Spleen (tissue), 11 donors: ENCODE data around the gene ZNF672. TPM values are rescaled to one million over a fixed set of nuclear protein-coding genes. Genes with fewer than 3 reads are reported as not detected.
"Not testable (repeated sequence)": the region's sequence is repeated elsewhere in the genome, so short reads cannot be mapped to it uniquely, and the experiment has no call there.

Experiments
- DNase-seq: peaks from one replicate; pipeline ENCODE4 v3.0.0-alpha.2; 2020
- H3K27ac ChIP-seq, 8 donors: fragments of 200-600 bp; sonication (generic) in 7 of 8; 1 replicate in 4 of 8; 2 replicates in 4 of 8; pipeline versions ENCODE4 v1.5.0 to v1.8.0; 2016 to 2021; ENCODE audit warnings: inconsistent platforms in 4 of 8, mild to moderate bottlenecking in 4 of 8, moderate library complexity in 1 of 8
- H3K27me3 ChIP-seq, 7 donors: fragments of 200-600 bp; sonication (generic) in 6 of 7; replicated peaks in 1 of 7; 1 replicate in 4 of 7; 2 replicates in 3 of 7; pipeline versions ENCODE4 v1.5.0 to v1.8.0; 2016 to 2021; ENCODE audit warnings: inconsistent platforms in 3 of 7, mild to moderate bottlenecking in 1 of 7
- H3K36me3 ChIP-seq, 6 donors: fragments of 200-600 bp; sonication (generic) in 5 of 6; 1 replicate in 4 of 6; 2 replicates in 2 of 6; pipeline versions ENCODE4 v1.5.0 to v1.8.0; 2016 to 2021; ENCODE audit warnings: inconsistent platforms in 2 of 6
- H3K4me1 ChIP-seq, 6 donors: fragments of 200-600 bp; sonication (generic) in 5 of 6; 1 replicate in 3 of 6; 2 replicates in 3 of 6; pipeline versions ENCODE4 v1.5.0 to v1.8.0; 2016 to 2021; ENCODE audit warnings: inconsistent platforms in 3 of 6
- H3K4me3 ChIP-seq, 8 donors: fragments of 200-600 bp; sonication (generic) in 7 of 8; 1 replicate in 4 of 8; 2 replicates in 4 of 8; pipeline versions ENCODE4 v1.5.0 to v1.8.0; 2016 to 2021; ENCODE audit warnings: inconsistent platforms in 4 of 8, mild to moderate bottlenecking in 4 of 8, moderate library complexity in 2 of 8
- H3K9me3 ChIP-seq, 8 donors: fragments of 200-600 bp; sonication (generic) in 7 of 8; 1 replicate in 4 of 8; 2 replicates in 4 of 8; pipeline versions ENCODE4 v1.5.0 to v1.8.0; 2016 to 2021; ENCODE audit warnings: inconsistent platforms in 4 of 8
- CTCF ChIP-seq, 11 experiments: fragments of 200-600 bp in 7 of 11; fragments of 450-650 bp in 4 of 11; sonication (generic) in 4 of 11; IDR thresholded peaks in 8 of 11; conservative IDR thresholded peaks in 3 of 11; 1 replicate in 7 of 11; 2 replicates in 4 of 11; pipeline versions ENCODE4 v1.4.0 to v1.8.0; 2016 to 2021; ENCODE audit warnings: antibody characterized with exemption in 11 of 11, inconsistent platforms in 4 of 11, mild to moderate bottlenecking in 1 of 11
- POLR2A ChIP-seq, 3 donors: fragments of 450-650 bp; IDR thresholded peaks; one replicate each; pipeline ENCODE4 v1.5.1; 2017; ENCODE audit warnings: antibody characterized with exemption in 3 of 3, mild to moderate bottlenecking in 1 of 3
- POLR2AphosphoS5 ChIP-seq, 3 donors: sonication (generic); formaldehyde crosslinking; IDR thresholded peaks; one replicate each; pipeline ENCODE4 v1.5.1; 2017; ENCODE audit warnings: antibody characterized with exemption in 3 of 3
- WGBS, 5 donors: extraction: QIAGEN DNeasy Blood & Tissue Kit in 3 of 5; methylation state at CpG; one replicate each; pipeline versions ENCODE4 v1.1.5 to v1.1.7; 2013 to 2018; 5-methylcytosine and 5-hydroxymethylcytosine counted together
- intact Hi-C: fragments of 100-400 bp; cut with DNase I; formaldehyde crosslinking; loops from one replicate; pipeline ENCODE4 v1.15.0; 2023; ENCODE audit warnings: low total_unique reads
- polyA plus RNA-seq, 3 donors: library from polyadenylated mRNA; stranded (reverse); fragments of 200-250 nt; gene quantifications; one replicate each; pipeline ENCODE4 v1.2.1, GENCODE V29; 2013
- total RNA-seq, 7 donors: library from RNA; depleted of rRNA in 3 of 7; stranded (reverse); fragments of >200 nt in 3 of 7; fragmentation: NEBNext Ultra II Directional in 4 of 7; extraction: Animal tissue kit (Norgen Biotek cat#: 25700) in 4 of 7; gene quantifications; one replicate each; pipeline versions ENCODE4 v1.1.0 to v1.2.1, GENCODE V29; 2016 to 2021
- donor health status: healthy with polysubstance abuse.
- donor health status: DM: no; HTN: no; CAD: no; lungs with moderate emphysema.
- donor health status: DM: no; HTN: no; CAD: no.
- donor health status: Bipolar disorder and iron deficiency.
- donor health status: healthy.
- donor health status: DM: no; HTN: no; CAD: no.
- donor health status: DM: yes; HTN: yes; CAD: no.

ZNF672 gene
- total and polyA plus RNA-seq, 10 donors, result 13.2 to 43.1 (median 36.1) TPM

GRCh38 chr1:248798791-248799190 lies 39.2 kb upstream of the ZNF672 start:
- Histone ChIP-seq H3K27ac (peak overlapping the region in 1 of 8 donors; percentile 11), H3K4me1 (peaks cover 0 to 24% (median under 1%) of the 10 kb centered on the region in 6 donors), H3K4me3 (no peak overlapping the region), H3K9me3 (peaks cover 4 to 32% (median 25%) of the 10 kb centered on the region in 8 donors), H3K36me3 (no peaks in the 10 kb centered on the region), H3K27me3 (no peaks in the 10 kb centered on the region)
- 80 to 90% (median 86%) methylated on average over 3 of the region's 3 CpGs for WGBS, 5 donors
- DNase-seq, result no peak
- TF ChIP-seq POLR2AphosphoS5 (IDR thresholded peaks at IDR 0.05) (no peak), POLR2A (IDR thresholded peaks at IDR 0.05) (no peak), CTCF (IDR thresholded peaks at IDR 0.05 in 8 of 11, conservative IDR thresholded peaks at IDR 0.05 in 3 of 11) (no peak)
- intact Hi-C loops, result no loop called here

- no peaks in the 10 kb centered on the region for H3K27me3 ChIP-seq
- peaks cover 3 to 38% (median 16%) of the 10 kb centered on the region in 6 donors for H3K4me1 ChIP-seq
- H3K36me3 ChIP-seq, result no peaks in the 10 kb centered on the region
- no peak overlapping the region for H3K4me3 ChIP-seq
- 58 to 75% (median 65%) methylated on average over 3 of the region's 3 CpGs for WGBS, 5 donors
- peaks cover 0 to 16% (median 9%) of the 10 kb centered on the region in 8 donors for H3K9me3 ChIP-seq
- H3K27ac ChIP-seq, result peak overlapping the region in 4 of 8 donors; percentile 28 to 45 (median 35)
- TF ChIP-seq POLR2A (IDR thresholded peaks at IDR 0.05), result no peak
- no peak for TF ChIP-seq CTCF (IDR thresholded peaks at IDR 0.05 in 8 of 11, conservative IDR thresholded peaks at IDR 0.05 in 3 of 11)
- TF ChIP-seq POLR2AphosphoS5 (IDR thresholded peaks at IDR 0.05), result no peak
- no peak for DNase-seq
- intact Hi-C loops, result no loop called here
Measured at GRCh38 chr1:248800459-248800858, 37.6 kb upstream of the ZNF672 start.

DNA sequence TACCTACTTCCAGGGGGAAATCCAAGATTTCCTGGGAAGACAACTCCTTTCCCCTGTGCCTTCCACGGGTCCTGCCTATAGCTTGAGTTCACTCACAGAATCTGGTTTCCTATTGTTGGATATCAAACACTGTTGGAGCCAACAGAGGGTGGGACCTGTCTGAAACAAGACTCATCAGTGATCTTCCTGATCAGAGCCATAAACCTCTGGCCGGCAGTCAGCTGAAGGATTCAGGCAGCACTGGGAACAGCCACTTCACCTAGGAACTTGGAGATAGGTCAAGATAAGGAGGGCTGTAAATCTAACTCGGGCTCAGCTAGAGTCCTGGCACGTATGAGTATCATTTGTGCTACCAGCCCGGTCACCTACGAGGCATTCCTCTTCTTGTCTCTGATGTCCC lies 35.6 kb upstream of the ZNF672 start:
- 83 to 99% (median 92%) methylated on average over 6 of the region's 6 CpGs for WGBS, 5 donors
- intact Hi-C loops, result no loop called here

DNA sequence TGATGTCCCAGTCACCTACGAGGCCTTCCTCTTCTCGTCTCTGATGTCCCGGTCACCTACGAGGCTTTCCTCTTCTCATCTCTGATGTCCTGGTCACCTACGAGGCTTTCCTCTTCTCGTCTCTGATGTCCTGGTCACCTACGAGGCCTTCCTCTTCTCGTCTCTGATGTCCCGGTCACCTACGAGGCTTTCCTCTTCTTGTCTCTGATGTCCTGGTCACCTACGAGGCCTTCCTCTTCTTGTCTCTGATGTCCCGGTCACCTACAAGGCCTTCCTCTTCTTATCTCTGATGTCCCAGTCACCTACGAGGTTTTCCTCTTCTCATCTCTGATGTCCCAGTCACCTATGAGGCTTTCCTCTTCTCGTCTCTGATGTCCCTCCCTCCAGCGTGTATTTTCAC lies 34.5 kb upstream of the ZNF672 start:
- H3K27ac ChIP-seq, result peak overlapping the region in 7 of 8 donors; percentile 79 to 93 (median 85)
- 69 to 89% (median 79%) methylated on average over 15 of the region's 15 CpGs for WGBS, 5 donors
- intact Hi-C loops, H3K4me3 ChIP-seq, H3K9me3 ChIP-seq, DNase-seq, H3K27me3 ChIP-seq, H3K36me3 ChIP-seq: not testable (repeated sequence)
- peaks cover 19 to 66% (median 38%) of the 10 kb centered on the region in 6 donors for H3K4me1 ChIP-seq

More for the DNA sequence above, 35.6 kb upstream of the ZNF672 start:
- no peak for TF ChIP-seq POLR2A (IDR thresholded peaks at IDR 0.05)
- TF ChIP-seq POLR2AphosphoS5 (IDR thresholded peaks at IDR 0.05), result no peak
- TF ChIP-seq CTCF (IDR thresholded peaks at IDR 0.05 in 8 of 11, conservative IDR thresholded peaks at IDR 0.05 in 3 of 11), result no peak
- Histone ChIP-seq H3K4me3 (peak overlapping the region in 1 of 8 donors; percentile 5), H3K36me3 (no peaks in the 10 kb centered on the region), H3K27me3 (no peaks in the 10 kb centered on the region), H3K9me3 (peaks cover 0 to 4% (median 0%) of the 10 kb centered on the region in 8 donors), H3K27ac (peak overlapping the region in 3 of 8 donors; percentile 17 to 52 (median 32)), H3K4me1 (peaks cover 19 to 58% (median 36%) of the 10 kb centered on the region in 6 donors)
- DNase-seq, result peak; percentile 22
